Gastroesophageal sphincter (tissue), 4 donors: ENCODE measurements around the gene TRIM29. TPM values are rescaled to one million over a fixed set of nuclear protein-coding genes. Genes with fewer than 3 reads are reported as not detected.

Experiments
- ATAC-seq: fragments of 150-250 bp; one replicate; pipeline ENCODE4 v1.9.1; 2016; ENCODE audit warnings: mild to moderate bottlenecking, moderate library complexity
- H3K27ac ChIP-seq, 4 donors: fragments of 200-600 bp; sonication (generic) in 3 of 4; 1 replicate in 3 of 4; 2 replicates in 1 of 4; pipeline ENCODE4 v1.5.1; 2016 to 2019
- H3K27me3 ChIP-seq: fragments of 200-600 bp; sonication (generic); one replicate; pipeline ENCODE4 v1.5.1; 2019
- H3K36me3 ChIP-seq, 2 donors: fragments of 200-600 bp; sonication (generic); one replicate each; pipeline ENCODE4 v1.5.1; 2019; ENCODE audit warnings: control low read depth in 1 of 2
- H3K4me1 ChIP-seq, 3 donors: fragments of 200-600 bp; sonication (generic); 1 replicate in 2 of 3; 2 replicates in 1 of 3; pipeline ENCODE4 v1.5.1; 2016 to 2019; ENCODE audit warnings: control low read depth in 2 of 3
- H3K4me3 ChIP-seq, 2 donors: fragments of 200-600 bp; sonication (generic); one replicate each; pipeline ENCODE4 v1.5.1; 2019; ENCODE audit warnings: mild to moderate bottlenecking in 1 of 2, moderate library complexity in 1 of 2
- H3K9me3 ChIP-seq, 3 donors: fragments of 200-600 bp; sonication (generic); one replicate each; pipeline ENCODE4 v1.5.1; 2017 to 2019; ENCODE audit warnings: control low read depth in 2 of 3
- CTCF ChIP-seq, 4 experiments: fragments of 200-600 bp in 2 of 4; fragments of 450-650 bp in 2 of 4; sonication (generic) in 1 of 4; IDR thresholded peaks; one replicate each; pipeline ENCODE4 v1.5.1; 2017 to 2019; ENCODE audit warnings: antibody characterized with exemption in 4 of 4, mild to moderate bottlenecking in 2 of 4, moderate library complexity in 2 of 4
- EP300 ChIP-seq: sonication (generic); formaldehyde crosslinking; IDR thresholded peaks from one replicate; pipeline ENCODE4 v1.6.1; 2017; ENCODE audit warnings: antibody characterized with exemption, mild to moderate bottlenecking
- POLR2A ChIP-seq, 2 donors: fragments of 450-650 bp; IDR thresholded peaks; one replicate each; pipeline ENCODE4 v1.6.1; 2017; ENCODE audit warnings: antibody characterized with exemption in 2 of 2, mild to moderate bottlenecking in 2 of 2, moderate library complexity in 1 of 2
- POLR2AphosphoS5 ChIP-seq: sonication (generic); formaldehyde crosslinking; IDR thresholded peaks from one replicate; pipeline ENCODE4 v1.6.1; 2017; ENCODE audit warnings: antibody characterized with exemption
- WGBS, 2 donors: methylation state at CpG; one replicate each; pipeline ENCODE4 v1.1.5; 2018; ENCODE audit warnings: low coverage in 1 of 2; 5-methylcytosine and 5-hydroxymethylcytosine counted together
- total RNA-seq, 4 donors: library from RNA; depleted of rRNA; stranded (reverse); fragments of >200 nt; gene quantifications; one replicate each; pipeline ENCODE4 v1.1.0, GENCODE V29; 2016

TRIM29 gene
- total RNA-seq, 4 donors from 2014 or later = 1.2 to 34.6 (median 3.4) TPM

- H3K4me1 ChIP-seq = no peaks in the 10 kb centered on the region
- H3K9me3 ChIP-seq = no peaks in the 10 kb centered on the region
- H3K36me3 ChIP-seq = no peaks in the 10 kb centered on the region
- ATAC-seq = no peak
- H3K27ac ChIP-seq = no peak overlapping the region
- no peak overlapping the region for H3K4me3 ChIP-seq
- TF ChIP-seq CTCF (IDR thresholded peaks at IDR 0.05) (no peak), EP300 (no peak), POLR2A (IDR thresholded peaks at IDR 0.05) (no peak), POLR2AphosphoS5 (no peak)
- WGBS, 2 donors = 80 to 81% methylated on average over 1 to 4 of the region's 8 CpGs
- no peaks in the 10 kb centered on the region for H3K27me3 ChIP-seq
Observed at GRCh38 chr11:120130176-120130980, 7.5 kb downstream of the TRIM29 start.

GRCh38 chr11:120129570-120129969, 8.3 kb downstream of the TRIM29 start:
- no peak for TF ChIP-seq POLR2A (IDR thresholded peaks at IDR 0.05)
- TF ChIP-seq CTCF (IDR thresholded peaks at IDR 0.05) = no peak
- TF ChIP-seq EP300 = no peak
- no peak for TF ChIP-seq POLR2AphosphoS5
- no peaks in the 10 kb centered on the region for H3K27me3 ChIP-seq
- ATAC-seq = no peak
- H3K9me3 ChIP-seq = no peaks in the 10 kb centered on the region
- H3K27ac ChIP-seq = no peak overlapping the region
- WGBS, 2 donors = 90% methylated on average over 2 of the region's 9 CpGs; no CpG with 5 or more reads in 1 of the 2 donors
- H3K4me3 ChIP-seq = no peak overlapping the region
- H3K36me3 ChIP-seq = no peaks in the 10 kb centered on the region
- H3K4me1 ChIP-seq = no peaks in the 10 kb centered on the region

GRCh38 chr11:120128392-120129119, 9.4 kb downstream of the TRIM29 start:
- 44 to 50% methylated on average over 2 to 12 of the region's 14 CpGs for WGBS, 2 donors
- peak; percentile 87 for ATAC-seq
- H3K27ac ChIP-seq = peak overlapping the region in 3 of 4 donors; percentile 15 to 37 (median 24)

GRCh38 chr11:120127236-120127635, 10.7 kb downstream of the TRIM29 start:
- Histone ChIP-seq H3K36me3 (no peaks in the 10 kb centered on the region), H3K4me1 (no peaks in the 10 kb centered on the region), H3K9me3 (no peaks in the 10 kb centered on the region), H3K27me3 (no peaks in the 10 kb centered on the region), H3K4me3 (no peak overlapping the region), H3K27ac (no peak overlapping the region)
- ATAC-seq = no peak
- 92% methylated on average over 3 of the region's 7 CpGs; no CpG with 5 or more reads in 1 of the 2 donors for WGBS, 2 donors
- TF ChIP-seq POLR2AphosphoS5 = no peak
- no peak for TF ChIP-seq CTCF (IDR thresholded peaks at IDR 0.05)
- no peak for TF ChIP-seq POLR2A (IDR thresholded peaks at IDR 0.05)
- TF ChIP-seq EP300 = no peak

More at GRCh38 chr11:120128392-120129119, 9.4 kb downstream of the TRIM29 start:
- no peaks in the 10 kb centered on the region for H3K9me3 ChIP-seq
- TF ChIP-seq POLR2A (IDR thresholded peaks at IDR 0.05) = no peak
- TF ChIP-seq CTCF (IDR thresholded peaks at IDR 0.05) = no peak
- TF ChIP-seq EP300 = no peak
- peak; percentile 9 for TF ChIP-seq POLR2AphosphoS5
- no peaks in the 10 kb centered on the region for H3K36me3 ChIP-seq
- H3K27me3 ChIP-seq = no peaks in the 10 kb centered on the region
- H3K4me3 ChIP-seq = no peak overlapping the region
- H3K4me1 ChIP-seq = no peaks in the 10 kb centered on the region
